Fibroblast of upper back skin (primary cell): ENCODE measurements around the gene KCNQ1.

Source experiments
- DNase-seq: peaks from one replicate; pipeline ENCODE4 v3.0.0-alpha.2; 2013

KCNQ1 gene

DNA sequence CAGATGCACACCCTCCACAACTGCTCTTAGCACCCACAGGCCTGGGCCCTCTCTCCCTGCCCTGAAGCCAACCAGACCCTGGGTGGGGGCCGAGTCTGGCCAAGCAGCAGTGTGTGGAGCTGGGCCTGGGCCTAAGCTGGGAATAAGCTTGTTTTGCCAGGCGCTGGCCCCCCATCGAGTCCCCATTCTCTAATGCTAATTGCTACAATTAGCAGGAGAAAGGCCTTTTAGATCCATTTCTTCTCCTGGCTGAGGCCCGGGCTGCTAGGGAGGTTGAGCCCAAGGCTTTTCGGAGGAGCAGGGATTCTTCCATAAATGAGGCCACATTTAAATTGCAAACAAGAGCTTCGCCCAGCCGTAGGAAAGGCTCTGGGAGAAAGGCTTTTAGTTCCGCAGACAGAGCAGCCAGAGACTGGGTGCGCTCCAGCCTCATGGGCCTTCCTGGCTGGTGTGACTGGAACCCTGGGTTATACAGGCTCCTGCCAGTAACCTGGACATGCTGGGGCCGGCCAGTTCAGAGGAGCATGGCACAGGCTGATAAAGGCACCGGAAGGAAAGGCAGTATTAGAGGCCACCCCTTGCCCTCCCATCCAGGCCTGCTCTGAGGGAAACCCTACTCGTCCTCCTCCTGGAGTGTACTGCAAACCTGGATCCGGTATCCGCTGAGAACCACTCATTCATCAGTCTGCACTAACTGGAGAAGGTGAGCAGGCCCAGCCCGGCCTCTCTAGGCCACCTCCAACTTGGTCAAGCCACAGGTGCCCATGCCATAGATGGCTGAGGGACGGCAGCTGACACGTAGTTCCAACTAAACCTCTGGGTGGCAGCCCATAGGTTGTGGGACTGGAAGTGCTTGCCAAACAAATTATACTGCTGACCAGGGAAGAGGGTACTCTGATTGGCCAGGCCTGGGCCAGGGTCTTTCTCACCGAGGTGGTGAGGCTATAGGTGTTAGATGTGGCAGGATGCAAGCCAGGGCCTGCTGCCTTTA, 248.8 kb downstream of the KCNQ1 start:
- DNase-seq: no peak

DNA sequence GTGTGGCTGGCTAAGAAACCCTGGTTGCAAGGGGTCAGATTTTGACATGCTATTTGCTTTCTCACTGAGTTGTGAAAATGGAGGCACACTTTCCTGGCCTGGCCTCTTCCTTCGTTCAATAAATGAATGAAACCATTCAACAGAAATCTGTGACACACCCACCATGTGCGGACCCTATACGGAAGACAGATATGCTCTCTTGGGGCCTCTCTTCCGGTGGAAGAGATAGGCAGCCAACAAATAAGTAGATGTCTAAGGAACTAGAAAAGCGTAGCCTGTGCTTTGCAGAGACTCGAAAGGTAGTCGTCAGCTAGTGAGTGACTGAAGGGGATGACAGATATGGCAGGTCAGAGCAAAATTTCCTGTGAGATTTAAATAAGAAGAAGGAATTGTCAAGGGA, 249.7 kb downstream of the KCNQ1 start:
- no peak for DNase-seq

DNA sequence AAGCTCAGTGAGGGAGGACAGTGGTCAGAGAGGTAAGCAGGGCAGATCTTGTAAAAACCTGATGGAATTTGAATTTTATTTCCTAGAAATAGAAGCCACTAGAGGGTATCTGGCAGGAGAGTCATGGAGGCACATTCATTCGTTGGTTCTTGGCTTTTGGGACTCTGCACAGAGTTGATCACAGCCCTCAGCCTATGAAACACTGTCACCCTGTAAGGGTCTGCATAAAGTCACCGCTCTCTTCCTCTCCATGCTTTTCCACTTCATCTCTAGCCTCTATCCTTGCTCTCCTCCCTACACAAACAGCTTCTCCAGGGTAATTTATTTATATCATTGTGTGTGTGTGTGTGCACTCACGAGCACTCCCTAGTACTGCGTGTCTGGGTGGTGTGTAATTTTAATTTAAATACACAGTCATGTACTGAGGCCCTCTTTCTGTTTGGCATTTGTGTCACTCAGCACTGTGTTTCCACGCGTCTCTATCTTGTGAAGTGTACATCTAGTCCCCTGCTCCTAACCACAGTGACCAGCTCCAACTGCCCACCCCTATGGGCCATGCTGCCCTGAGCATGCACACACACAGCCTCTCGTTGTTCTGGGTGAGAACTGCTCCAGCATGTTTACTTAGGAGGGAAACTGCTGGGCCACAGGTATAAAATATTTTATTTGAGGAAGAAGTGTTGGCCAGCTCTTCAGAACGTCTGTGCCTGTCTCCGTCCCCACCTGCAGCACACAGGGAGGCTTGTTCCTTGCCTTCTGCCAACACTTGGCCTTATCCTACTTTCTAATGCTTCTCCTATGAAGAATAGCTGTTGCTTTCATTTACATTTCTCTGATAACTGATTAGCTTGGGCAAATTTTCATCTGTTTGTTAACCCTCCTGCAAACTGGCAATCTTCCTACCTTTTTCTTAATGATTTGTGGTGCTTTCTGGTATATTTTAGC, 250.5 kb downstream of the KCNQ1 start:
- no peak for DNase-seq

DNA sequence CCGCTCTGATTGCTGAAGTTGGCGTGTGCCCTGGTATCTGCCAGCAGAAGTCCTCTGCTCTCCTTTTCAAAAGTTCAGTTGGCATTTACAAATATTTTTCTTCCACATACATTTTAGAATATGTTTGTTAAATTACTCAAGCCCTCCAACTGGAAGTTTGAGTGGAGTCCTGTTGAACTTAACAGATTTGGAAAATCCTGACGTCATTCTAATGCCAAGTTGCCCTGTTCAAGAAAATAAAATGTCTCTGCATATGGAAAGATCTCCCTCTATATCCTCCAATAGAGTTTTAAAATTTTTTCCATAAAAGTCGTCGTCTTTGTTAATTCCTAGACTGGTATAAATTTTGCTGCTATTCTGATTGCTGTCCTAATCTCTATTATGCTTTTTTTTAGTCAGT, 251.6 kb downstream of the KCNQ1 start:
- DNase-seq: no peak

DNA sequence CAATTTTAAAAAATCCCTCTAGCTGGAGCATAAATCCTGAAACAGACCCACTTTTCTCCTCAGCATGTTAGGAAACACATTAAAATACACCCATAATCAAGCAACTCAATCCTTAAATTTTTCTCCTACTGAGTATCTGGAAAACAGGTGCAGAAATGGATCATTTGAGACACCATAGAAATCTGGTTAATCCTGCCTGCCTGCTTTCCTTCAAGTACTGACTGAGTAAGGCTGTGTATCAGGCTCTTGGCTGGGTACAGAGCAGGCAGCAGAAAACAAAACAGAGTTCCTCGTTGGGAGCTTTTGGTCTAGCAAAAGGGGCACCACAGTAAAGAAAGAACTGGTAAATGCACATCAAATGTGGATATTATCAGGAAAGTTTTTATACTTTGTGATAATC, 253.1 kb downstream of the KCNQ1 start:
- no peak for DNase-seq

DNA sequence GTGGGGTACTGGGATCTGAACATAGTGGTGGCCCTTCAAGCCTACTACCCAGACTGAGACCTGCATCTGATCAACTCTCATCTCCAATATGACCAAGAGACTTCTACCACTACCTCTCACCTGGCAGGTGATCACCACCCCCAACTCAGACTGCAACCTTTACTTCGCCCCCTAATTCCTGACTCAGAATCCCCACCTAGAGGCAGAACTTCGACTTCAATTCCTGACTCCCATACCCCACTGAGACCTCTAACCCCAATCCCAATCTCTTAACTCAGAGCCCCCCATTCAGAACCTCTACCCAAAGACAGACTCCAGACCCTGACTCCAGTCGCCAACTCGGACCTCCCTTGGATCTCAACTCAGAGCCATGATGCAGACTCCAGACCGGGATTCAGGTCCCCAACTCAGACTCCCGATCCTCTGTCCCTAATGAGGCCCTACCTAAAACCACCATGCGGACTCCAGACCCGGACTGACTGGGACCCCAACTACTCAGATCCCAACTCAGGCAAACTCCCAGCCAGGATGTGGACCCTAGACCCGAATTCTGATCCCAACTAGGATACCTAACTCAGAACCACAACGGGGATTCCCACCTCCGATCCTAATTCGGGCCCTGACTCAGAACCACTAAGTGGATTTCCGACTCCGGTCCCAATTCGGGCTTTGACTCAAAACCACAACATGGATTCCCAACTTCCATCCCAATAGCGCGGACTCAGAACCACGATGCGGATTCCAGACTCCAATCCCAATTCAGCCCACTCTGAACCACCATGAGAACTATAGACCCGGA, 253.8 kb downstream of the KCNQ1 start:
- DNase-seq: no peak

DNA sequence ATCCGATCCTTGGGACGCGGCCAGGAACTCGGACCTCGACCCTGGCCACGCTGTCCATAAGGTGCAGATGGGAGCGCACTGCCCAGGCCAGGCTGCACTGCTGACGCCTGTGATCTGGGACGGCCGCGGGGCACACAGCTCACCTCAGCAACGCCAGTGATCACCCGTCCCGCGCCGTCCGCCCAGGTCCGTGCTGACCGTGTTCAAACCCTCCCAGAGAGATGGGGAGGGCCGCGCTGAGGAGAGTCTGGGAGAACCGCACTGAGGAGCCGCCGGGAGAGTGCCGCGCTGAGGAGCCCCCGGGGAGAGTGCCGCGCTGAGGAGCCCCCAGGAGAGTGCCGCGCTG, 254.3 kb downstream of the KCNQ1 start:
- DNase-seq: no peak

DNA sequence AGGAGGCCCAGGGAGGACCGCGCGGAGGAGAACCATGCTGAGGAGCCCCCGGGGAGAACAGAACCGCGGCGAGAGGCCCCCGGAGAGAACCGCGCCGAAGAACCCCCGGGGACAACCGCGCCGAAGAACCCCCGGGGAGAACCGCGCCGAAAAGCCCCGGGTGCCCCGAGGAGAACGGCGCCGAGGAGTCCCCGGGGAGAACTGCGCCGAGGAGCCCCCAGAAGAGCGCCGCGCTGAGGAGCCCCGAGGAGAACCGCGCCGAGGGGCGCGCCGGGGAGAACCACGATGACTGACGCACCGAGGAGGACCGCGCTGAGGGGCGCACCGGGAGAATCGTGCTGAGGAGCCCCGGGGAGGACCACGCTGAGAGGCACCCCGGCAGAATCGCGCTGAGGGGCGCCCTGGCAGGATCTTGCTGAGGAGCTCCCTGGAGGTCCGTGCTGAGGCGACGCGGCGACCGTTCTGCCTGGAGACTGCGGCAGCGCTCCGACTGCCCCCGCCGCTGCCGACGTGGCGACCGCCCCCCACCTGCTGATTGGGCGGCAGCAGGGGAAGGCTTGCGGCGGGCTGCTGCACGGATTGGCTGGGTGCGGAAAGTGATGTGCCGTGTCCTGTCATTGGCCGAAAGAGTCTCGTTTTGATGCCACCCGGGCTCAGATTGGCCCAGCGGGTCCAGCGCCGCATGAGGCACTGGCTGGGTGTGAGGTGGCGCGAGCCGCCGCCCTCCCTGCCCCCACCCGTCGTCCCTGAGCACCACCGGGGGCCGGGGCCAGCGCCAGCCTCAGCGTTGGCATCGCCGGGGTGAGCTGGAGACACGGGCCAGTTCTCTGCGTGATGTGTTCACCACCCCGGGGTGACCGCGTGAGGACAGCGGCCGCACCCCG, 255.0 kb downstream of the KCNQ1 start, which contains the start of gene KCNQ1OT1:
Gene KCNQ1OT1 (minus strand): TSS at position 464 of the 884 bp plus-strand sequence.
- DNase-seq: peak; percentile 94

DNA sequence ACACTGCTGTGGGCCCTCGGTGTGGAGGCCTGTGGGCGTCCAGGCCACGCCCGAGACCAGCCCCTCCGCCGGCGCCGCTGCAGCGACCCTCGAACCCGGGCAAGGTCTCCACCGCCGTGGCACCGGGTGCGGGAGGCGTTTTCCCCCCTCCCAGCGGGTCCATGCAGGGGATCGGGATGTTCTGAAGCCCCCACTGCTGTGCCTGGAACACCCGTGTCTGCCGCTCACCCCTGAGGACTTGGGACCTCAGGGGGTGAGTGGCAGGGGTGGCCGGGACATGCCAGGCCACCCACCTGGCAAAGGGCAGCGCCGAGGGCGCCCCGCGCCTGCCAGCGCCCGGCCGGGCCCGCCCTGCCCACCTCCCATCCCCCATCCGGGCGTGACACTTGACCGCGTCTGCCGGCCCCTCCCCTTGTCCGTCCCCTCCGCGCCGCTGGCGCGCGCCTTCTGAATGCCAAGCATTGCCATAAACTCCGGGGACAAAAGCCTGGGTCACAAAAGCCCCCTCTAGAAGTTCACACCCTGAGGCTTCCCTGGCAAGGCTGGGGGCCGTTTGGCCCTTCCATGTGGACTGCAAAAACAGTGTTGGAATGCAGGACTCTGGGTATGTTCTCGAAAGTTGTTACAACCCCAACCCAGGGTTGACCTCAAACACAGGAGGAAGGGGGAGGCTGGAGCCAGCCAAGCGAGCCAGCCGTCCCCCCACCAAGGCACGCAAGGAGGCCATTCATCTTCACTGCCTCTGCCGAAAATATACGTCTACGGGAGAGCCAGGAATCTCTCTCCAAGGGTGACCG, 255.8 kb downstream of the KCNQ1 start:
- DNase-seq: peak; percentile 52

DNA sequence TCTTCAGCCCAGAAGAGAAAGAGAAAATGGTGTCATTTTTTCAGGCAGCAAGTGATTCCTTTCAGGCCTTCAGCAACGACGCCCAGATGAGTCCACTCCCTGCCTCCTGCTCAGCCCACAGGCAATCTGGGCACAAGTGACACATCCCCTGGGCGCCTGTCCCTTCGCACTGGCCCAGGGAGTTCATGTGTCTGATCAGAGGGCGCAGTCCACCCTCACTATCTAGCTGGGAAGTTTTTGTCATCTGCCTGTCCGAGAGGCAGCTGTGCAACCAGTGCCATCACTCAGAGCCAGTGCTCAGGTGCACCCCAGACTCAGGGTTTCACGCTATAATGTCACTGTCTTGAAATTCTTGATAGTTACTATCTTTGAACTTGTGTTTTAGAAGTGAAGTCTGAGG, 256.4 kb downstream of the KCNQ1 start:
- DNase-seq: no peak

DNA sequence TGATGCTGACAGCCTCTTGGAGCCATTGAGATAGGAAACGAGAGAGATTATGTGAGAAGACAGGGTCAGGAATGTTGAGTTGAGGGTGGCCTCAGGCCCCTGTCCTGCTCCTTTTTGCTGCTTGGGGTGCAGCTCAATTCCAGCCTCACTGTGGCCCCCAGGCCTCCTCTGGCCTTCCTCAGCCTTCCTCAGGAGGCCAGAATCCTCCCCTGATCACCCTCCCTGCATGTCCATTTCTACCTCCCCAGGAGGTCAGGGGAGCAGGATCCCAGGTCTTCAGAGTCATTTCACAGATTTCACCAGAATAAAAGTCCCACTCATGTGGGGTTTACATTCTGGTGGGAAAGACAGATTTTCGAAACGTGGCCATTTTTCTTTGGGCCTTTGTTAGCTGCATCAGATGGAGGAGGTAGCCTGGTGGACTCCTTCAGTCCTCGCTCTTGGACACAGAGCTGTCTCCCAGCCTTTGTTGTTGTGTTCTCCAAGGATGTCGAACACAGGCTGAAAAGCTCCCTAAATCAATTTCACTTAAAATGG, 257.2 kb downstream of the KCNQ1 start:
- DNase-seq: no peak

DNA sequence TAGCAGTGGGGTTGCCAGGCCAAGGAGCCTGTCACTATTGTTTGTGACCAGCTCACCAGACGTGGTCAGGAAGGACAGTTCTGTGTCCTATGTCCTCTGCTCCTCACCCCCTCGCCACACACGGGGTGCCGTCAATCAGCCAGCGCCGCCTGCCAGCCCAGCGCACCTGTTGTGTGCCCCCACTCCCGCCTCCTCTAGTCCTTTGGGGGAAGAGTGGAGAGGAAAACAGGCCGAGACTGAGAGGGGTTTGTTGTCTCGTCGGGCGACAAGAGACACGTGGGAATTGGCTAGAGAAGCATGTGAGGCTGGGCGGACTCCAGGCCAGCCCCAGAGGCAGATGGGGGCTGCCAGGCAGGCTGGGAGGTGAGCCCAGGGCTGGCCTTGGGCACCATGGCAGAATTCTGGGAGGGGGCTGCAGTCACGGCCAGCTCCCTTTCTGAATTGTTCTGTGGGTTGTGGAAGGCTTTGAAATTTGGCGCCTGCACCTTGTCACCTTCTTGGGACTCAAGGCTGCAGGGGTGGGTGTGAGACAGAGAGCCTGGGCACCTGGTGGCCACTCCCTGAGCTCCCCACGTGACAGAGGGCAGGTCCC, 258.1 kb downstream of the KCNQ1 start:
- no peak for DNase-seq

DNA sequence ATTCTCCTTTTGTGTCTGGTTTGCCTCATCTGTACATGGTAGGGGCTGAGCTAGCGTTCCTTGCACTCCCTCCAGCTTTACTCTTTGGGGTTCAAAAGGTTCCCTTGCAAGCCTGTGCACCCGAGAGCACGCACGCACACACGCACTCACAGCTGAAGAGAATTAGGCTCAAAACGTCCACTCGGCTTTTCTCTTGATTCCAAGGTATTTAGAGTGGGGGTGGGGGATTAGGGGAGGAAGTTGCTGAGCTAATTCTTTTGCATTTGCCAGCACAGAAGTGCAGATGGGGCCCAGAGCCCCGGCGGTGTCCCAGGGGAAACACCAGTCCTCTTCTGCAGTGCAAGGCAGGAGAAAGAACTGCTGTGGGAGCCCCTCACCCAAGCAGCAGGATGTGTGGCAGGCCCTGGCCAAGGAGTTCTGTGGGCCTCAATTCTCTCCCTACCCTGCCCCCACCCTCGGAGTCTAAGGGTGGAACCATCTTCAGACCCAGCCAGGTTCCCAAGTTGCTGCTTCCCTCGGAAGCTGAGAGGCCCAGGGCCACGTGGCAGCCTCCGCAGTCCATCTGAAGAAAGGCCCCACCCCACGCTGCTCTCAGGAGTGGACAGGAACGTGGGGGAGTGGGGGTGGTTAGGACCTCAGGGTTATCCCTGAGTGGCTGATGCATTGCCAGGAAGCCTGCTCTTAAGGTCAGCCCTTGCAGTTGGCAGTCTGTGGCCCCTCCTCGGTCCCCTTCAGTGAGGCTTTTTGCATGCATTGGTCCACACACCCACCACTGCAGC, 258.7 kb downstream of the KCNQ1 start:
- DNase-seq: peak; percentile 75

DNA sequence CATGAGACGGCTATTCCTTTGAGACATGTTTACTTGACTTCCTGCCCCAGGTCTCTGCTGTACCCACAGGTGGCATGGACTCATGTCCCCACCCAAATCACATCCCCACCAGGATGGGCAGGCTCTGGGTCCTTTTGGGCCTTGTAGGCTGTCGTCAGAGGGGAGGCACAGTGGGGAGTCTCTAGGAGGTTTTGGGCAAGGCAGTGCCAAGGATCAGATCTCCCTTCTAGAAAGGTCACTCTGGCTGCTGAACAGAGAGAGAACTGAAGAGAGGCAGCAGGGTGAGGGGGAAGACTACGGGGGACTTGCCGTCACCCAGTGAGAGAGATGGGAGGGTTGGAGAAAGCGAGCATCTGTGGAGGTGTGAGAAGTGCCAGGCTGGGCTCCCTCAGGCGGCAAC, 259.5 kb downstream of the KCNQ1 start:
- DNase-seq: no peak

DNA sequence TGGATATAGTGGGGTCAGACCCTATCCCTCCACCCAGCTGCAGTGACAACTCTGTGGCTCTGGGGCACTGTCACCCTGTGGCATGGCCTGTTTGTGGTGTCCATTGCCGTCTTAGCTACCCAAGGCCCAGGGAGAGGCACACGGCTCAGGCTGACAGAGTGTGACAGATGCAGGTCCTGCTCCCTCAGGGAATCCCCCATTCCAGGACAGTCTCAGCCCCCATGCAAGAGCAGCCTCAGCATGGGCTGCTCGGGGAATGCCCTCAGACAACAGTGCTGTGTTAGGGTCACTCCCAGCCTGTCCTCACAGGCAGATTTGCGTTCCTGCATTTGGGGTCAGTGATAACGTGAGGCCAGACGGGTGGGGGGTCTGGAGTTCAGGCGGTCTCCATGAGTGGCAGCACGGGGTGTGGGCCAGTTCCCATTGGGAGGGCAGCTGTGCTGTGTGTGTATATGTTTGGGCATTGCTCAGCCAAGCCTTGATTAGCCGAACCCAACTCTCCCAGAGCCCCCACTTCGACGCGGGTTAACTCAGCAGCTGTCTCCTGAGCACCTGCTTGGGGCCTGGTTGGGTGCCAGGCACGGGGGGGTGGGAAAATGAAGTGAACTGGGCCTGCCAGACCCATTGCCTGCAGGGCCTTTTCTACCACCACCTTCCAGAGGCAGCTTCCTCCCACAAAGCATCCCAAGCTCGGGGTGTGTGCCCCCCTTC, 260.2 kb downstream of the KCNQ1 start:
- DNase-seq: no peak

DNA sequence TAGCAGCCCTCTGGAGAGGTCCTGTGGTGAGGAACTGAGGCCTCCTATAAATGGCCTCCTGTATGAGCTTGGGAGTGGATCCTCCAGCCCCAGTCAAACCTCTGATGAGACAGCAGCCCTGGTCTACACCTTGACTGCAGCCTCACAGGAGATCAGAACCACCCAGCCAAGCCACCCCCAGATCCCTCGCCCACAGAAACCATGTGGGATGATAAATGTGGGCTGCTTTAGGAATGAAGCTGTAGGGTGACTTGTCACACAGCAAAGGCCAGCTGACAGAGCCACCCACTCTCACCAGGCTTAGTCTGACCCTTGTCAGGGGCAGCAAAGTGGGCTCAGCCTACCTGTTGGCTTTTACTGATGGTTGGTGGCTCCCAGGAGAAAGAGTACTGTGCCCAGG, 261.5 kb downstream of the KCNQ1 start:
- no peak for DNase-seq

DNA sequence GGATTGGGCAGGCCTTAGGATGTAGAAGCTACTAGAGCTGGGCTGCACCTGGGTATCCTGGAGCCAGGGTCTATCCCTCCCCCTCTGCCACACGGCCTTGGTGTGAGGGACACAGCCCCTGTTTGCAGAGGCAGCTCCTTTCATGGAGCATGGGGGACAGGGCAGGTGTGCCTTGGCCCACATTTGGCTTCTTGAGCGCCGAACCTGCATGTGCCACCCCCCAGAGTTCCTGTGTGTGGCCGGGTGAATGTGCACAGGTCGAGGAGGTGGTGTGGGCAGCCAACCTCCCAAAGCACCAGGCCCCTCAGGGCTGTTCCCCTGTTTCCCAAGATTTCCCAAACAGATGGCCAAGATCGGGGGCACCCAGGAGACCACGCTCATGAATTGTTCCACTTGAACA, 262.9 kb downstream of the KCNQ1 start:
- no peak for DNase-seq

DNA sequence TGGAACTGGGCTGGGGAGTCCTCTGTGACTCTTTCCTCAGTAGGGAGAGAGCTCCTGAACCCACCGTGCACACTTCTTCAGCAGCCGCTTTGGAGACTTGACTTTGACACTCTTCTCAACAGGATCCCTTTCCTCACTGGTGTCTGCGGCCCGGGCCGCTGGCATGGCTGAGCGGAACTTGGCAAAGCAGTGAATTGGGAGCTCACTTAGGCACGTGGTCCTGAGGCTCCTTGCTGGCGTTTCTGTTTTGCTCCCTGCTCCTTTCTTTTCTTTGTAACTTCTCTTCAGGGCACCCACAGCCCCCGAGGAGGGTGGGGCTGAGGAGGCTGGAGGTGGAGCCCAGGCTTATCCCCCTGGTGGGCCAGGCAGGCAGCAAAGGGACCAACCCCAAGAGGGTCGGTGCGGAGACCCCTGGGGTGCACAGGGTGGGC, 263.4 kb downstream of the KCNQ1 start:
- no peak for DNase-seq
